BE2C (cell line): ENCODE measurements around the gene CYFIP1.
A peak's percentile ranks its signal among the peaks of the same experiment; 100 is the strongest.

Experiments
- DNase-seq: peaks from one replicate; pipeline ENCODE4 v3.0.0-alpha.2; 2020
- H3K27me3 ChIP-seq: fragments of 250-450 bp; sonication (Bioruptor Pico); 2 replicates; pipeline ENCODE4 v1.5.1; 2020; ENCODE audit warnings: mild to moderate bottlenecking
- H3K36me3 ChIP-seq: fragments of 250-450 bp; sonication (Bioruptor Pico); 2 replicates; pipeline ENCODE4 v1.5.1; 2020; ENCODE audit warnings: mild to moderate bottlenecking
- H3K4me1 ChIP-seq: fragments of 250-450 bp; sonication (Bioruptor Pico); 2 replicates; pipeline ENCODE4 v1.5.1; 2020
- H3K4me3 ChIP-seq: 2 replicates; pipeline ENCODE4 v1.5.1; 2011; ENCODE audit warnings: low read depth, low read length
- H3K9me3 ChIP-seq: fragments of 250-450 bp; sonication (Bioruptor Pico); 2 replicates; pipeline ENCODE4 v1.5.1; 2020
- CTCF ChIP-seq: IDR thresholded peaks from 2 replicates; pipeline ENCODE4 v1.5.1; 2012; ENCODE audit warnings: mild to moderate bottlenecking, low read depth, low read length

CYFIP1 gene

GRCh38 chr15:22903427-22903826 is 76.7 kb downstream of the CYFIP1 start:
- DNase-seq = no peak
- H3K4me3 ChIP-seq = no peak overlapping the region
- no peaks in the 10 kb centered on the region for H3K9me3 ChIP-seq
- no peaks in the 10 kb centered on the region for H3K27me3 ChIP-seq
- peaks cover 35% of the 10 kb centered on the region for H3K36me3 ChIP-seq
- no peak for TF ChIP-seq CTCF
- H3K4me1 ChIP-seq = no peaks in the 10 kb centered on the region

DNA sequence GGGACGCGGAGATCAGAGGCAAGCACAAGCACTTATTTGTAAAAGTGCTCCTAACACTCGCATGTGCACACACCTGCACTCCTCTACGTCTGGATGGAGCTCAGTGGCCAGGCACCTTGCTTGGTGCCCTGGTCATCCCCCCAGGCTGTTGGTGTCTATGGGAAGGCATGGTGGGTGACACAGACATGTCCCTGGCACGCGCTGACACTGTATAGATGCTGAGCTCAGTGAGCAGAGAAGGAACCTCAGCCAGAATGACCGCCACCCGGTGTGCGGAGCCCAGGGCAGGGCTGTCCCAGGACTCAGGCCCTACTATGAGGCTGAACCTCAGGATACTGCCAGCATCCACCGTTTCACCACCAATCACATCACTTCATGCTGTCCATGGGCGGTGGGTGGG is 77.2 kb downstream of the CYFIP1 start:
- no peak for TF ChIP-seq CTCF
- no peaks in the 10 kb centered on the region for H3K4me1 ChIP-seq
- peaks cover 33% of the 10 kb centered on the region for H3K36me3 ChIP-seq

DNA sequence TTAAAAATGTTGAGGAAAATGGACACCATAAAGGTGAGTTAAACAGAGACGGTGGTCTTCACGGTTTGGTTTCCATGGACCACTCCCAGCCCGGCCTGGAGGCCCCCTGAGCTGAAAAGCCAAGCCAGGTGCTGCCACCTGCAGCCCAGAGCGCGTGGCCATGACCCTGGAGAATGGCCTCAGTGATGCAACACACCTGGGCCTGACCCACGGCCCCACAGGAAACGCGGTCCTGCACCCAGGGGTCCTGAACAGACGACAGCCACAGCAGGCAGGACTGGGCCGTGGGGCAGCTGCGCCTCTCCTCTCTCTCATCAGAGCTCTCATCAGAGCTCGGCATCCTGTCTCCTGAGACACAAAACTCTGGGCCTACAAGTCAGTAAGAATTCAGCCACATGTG is 77.6 kb downstream of the CYFIP1 start:
- no peak overlapping the region for H3K4me3 ChIP-seq
- 0 out of 2 replicates have a peak, but pooled peaks have one; percentile 4 for TF ChIP-seq CTCF
- H3K9me3 ChIP-seq = no peaks in the 10 kb centered on the region
- no peaks in the 10 kb centered on the region for H3K27me3 ChIP-seq
- no peaks in the 10 kb centered on the region for H3K4me1 ChIP-seq
- H3K36me3 ChIP-seq = peaks cover 29% of the 10 kb centered on the region
- DNase-seq = no peak

More for the DNA sequence above, 77.2 kb downstream of the CYFIP1 start:
- DNase-seq = no peak
- Histone ChIP-seq H3K4me3 (no peak overlapping the region), H3K27me3 (no peaks in the 10 kb centered on the region), H3K9me3 (no peaks in the 10 kb centered on the region)

DNA sequence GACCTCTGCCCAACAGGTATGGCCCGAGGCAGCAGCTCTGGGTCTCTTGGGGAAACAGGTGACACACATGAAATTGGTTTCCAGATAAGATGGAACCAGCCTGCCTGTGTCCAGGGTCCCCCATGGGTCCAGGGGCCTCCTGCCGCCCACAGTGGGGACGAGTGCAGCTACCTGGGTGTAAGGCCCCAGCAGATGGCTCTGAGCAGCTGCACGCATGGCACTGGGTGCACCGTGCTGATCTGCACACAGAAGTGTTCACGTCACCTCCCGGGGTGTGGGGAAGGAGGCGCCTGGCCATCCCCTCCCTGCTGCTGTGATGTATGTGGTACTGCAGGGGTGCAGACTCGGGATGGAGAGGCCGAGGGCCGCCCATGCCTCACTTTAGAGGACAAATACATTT is 78.1 kb downstream of the CYFIP1 start:
- H3K4me3 ChIP-seq = no peak overlapping the region
- DNase-seq = no peak
- no peaks in the 10 kb centered on the region for H3K4me1 ChIP-seq
- H3K9me3 ChIP-seq = no peaks in the 10 kb centered on the region
- H3K36me3 ChIP-seq = peaks cover 23% of the 10 kb centered on the region
- no peaks in the 10 kb centered on the region for H3K27me3 ChIP-seq
- no peak for TF ChIP-seq CTCF

GRCh38 chr15:22895465-22896190 is 84.5 kb downstream of the CYFIP1 start:
- no peak overlapping the region for H3K4me3 ChIP-seq
- no peaks in the 10 kb centered on the region for H3K4me1 ChIP-seq
- DNase-seq = no peak
- H3K27me3 ChIP-seq = no peaks in the 10 kb centered on the region
- peaks cover 22% of the 10 kb centered on the region for H3K36me3 ChIP-seq
- TF ChIP-seq CTCF = no peak
- H3K9me3 ChIP-seq = no peaks in the 10 kb centered on the region

- H3K4me1 ChIP-seq = no peaks in the 10 kb centered on the region
- H3K9me3 ChIP-seq = no peaks in the 10 kb centered on the region
- no peaks in the 10 kb centered on the region for H3K27me3 ChIP-seq
- no peak for DNase-seq
- H3K36me3 ChIP-seq = peaks cover 17% of the 10 kb centered on the region
- H3K4me3 ChIP-seq = no peak overlapping the region
- TF ChIP-seq CTCF = no peak
Measured at GRCh38 chr15:22893881-22894280, 86.3 kb downstream of the CYFIP1 start.
